GM21825 (cell line): ENCODE results near the gene SCN1A.
"Not testable (repeated sequence)": the region's sequence is repeated elsewhere in the genome, so short reads cannot be mapped to it uniquely, and the experiment has no call there.

ENCODE experiments used
- ATAC-seq: cut with Tn5 transposase; IDR thresholded peaks from one replicate; pipeline ENCODE4 v1.9.1; 2021; ENCODE audit warnings: mild to moderate bottlenecking, moderate library complexity; ENCODE audit not compliant: unreplicated experiment

SCN1A gene

DNA sequence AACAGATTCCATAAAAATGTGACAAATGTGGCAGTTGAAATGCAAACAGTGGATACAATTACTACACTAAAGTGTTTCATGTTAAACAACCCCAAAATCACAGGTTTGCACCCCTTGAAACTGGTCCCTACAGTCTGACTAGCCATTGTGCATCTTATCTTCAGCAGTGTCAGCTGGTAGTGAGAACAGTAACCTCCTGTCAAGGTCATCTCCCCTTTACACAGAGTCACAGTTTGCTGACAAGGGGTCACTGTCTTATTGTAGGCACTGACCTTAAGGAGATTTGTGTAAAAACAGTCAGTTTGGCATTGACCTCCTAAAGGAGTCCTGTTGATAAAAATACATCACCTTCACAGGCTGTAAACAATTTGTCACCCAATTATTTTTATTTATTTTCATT lies 137.0 kb downstream of the SCN1A start:
- ATAC-seq = no peak

DNA sequence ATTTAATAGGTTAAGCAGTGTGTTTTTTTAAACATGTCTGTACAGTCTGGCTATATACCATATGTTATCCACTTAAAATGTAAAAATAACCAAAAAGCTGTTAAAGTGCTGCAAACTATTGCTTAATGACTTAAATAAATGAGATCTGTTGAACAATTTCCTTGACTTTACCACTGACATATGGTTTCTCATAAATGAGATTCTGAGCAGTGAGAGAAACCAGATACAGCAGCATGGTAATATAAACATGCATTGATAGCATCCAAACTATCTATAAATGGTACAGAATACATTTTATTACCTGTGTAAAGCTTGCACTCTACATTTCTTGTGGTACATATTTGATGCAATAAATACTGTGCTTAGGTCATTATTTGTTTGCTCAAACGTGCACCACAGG lies 138.0 kb downstream of the SCN1A start:
- ATAC-seq = no peak

DNA sequence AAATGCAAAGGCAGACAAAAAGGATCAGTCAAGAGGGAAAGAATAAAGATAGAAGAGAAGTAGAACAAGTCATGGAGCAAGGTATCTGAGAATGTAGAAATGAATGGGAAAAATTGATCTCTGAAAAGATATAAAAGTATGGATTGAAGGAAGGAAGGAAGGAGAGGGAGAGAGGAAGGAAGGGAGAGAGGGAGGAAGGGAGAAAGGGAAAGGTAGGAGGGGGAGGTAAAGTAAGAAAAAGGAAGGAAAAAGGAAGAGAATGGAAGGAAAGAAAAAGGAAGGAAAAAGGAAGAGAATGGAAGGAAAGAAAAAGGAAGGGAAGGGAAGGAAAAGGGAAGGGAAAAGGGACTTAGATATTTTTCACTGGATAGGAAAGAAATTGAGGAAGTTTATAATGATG lies 142.7 kb downstream of the SCN1A start:
- no peak for ATAC-seq

DNA sequence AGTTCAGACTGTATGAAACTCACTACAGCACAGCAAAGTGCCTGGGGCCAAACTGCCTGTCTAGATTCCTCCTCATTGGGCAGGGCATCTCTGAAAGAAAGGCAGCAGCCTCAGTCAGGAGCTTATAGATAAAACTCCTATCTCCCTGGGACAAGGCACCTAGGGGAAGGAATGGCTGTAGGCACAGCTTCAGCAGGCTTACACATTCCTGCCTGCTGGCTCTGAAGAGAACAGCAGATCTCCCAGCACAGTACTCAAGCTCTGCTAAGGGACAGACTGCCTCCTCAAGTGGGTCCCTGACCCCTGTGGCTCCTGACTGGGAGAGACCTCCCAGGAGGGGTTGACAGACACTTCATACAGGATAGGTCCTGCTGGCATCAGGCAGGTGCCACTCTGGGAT lies 155.7 kb downstream of the SCN1A start:
- ATAC-seq = not testable (repeated sequence)

DNA sequence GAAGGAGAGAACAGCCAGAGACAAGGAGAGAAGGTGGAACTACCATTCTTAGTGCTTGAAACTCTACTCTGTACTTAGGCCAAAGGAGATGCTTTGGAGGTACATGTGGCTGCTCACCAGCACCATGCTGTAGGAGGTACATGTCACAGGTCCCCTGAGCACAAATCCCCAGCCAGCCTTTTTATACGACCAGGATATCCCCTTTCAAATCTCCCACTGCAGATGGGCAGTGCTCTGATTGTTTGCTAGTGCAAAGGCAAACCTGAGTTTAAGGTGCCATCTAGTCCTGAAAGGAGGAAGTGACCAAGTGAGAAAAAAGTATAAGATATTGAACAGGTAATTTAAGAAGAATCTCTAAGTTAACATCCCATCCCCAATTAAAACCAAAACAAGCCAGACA lies 157.2 kb downstream of the SCN1A start:
- ATAC-seq = no peak

DNA sequence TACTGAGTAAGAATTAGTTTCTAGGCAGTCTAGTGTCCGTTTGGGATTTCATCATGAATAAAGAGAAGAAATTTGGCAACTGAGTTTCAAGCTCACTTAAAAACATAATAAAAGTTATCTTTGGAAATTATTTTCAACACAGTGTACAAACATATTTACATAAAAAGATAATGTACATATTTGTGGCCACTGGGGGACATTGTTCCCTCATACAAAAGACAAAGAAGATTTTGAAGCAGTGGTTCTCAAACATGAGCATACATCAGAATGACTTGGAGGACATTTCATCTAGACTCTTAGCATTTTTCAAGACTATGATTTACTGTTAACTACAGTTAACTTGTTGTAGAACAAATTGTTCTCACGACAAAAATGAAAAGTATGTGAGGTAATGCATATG lies 158.6 kb downstream of the SCN1A start:
- ATAC-seq = no peak

DNA sequence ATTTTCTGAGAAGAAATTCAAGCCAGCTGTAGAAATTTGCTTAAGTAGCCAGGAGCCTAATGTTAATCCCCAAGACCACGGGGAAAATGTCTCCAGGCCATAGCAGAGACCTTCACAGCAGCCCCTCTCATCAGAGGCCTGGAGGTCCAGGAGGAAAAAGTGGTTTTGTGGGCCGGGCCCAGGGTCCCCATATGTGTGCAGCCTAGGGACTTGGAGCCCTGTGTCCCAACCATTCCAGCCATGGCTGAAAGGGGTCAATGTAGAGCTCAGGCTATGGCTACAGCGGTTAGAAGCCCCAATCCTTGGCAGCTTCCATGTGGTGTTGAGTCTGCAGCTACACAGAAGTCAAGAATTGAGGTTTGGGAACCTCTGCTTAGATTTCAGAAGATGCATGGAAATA lies 160.1 kb downstream of the SCN1A start:
- no peak for ATAC-seq

DNA sequence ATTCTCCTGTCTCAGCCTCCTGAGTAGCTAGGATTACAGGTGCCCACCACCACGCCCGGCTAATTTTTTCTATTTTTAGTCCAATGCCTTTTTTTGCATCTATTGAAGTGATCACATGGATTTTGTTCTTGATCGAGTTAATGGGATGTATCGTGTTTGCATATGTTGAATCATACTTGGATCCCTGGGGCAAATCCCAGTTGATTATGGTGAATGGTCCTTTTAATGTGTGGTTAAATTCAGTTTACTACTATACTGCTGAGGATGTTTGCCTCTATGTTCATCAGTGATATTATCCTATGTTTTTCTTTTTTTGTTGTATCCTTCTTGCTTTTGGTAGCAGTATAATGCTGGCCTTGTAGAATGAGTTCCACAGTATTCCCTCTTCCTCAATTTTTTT lies 166.0 kb downstream of the SCN1A start:
- no peak for ATAC-seq

DNA sequence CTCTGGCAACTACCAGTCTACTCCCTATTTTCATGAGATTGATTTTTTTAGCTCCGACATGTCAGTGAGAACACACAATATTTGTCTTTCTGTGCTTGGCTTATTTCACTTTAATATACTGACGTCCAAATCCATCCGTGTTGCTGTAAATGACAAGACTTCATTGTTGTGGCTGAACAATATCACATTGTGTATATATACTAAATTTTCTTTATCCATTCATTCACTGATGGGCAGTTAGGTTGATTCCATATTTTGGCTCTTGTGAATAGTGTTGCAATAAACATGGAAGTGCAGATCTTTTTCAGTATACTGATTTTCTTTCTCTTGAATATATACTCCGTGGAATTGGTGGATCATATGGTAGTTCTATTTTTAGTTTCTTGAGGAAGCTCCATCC lies 168.4 kb downstream of the SCN1A start:
- no peak for ATAC-seq

DNA sequence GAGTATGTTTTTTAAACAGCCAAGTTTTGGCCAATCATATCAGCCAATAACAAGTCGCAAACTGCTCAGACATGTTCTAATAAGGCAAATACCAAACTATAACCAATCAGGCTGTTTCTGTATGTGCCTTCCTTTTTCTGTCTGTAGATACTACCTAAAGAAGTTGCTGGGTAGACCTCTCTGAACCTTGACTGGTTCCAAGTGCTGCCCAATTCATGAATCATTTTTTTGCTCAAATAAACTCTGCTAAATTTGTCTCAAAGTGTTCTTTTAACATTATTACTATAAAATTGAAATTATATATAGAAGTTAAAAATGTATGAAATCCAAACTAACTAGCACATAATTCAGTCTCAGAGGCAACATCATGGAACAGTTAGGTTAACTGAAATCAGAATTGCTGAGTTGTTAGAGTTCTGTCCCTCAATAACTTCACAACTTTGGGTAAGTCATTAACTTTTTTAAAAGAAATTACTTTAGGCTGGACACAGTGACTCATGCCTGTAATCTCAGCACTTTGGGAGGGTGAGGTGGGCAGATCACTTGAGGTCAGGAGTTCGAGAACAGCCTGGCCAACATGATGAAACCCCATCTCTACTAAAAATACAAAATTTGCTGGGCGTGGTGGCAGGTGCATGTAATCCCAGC lies 169.4 kb downstream of the SCN1A start:
- no peak for ATAC-seq

DNA sequence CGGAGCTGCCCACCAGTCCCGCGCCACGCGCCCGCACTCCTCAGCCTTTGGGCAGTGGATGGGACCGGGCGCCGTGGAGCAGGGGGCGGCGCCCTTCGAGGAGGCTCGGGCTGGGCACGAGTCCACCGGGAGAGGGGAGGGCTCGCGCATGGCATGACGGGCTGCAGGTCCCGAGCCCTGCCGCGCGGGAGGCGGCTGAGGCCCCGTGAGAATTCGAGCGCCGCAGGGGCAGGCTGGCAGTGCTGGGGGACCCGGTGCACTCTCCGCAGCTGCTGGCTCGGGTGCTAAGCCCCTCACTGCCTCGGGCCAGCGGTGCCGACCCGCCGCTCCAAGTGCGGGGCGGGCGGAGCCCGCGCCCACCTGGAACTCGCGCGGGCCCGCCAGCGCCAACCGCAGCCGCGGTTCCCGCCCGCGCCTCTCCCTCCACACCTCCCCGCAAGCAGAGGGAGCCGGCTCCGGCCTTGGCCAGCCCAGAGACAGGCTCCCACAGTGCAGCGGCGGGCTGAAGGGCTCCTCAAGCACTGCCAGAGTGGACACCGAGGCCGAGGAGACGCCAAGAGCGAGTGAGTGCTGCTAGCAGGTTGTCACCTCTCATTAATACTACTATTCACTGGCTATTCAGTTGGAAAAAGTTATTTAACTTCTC lies 170.7 kb downstream of the SCN1A start:
- ATAC-seq = no peak

DNA sequence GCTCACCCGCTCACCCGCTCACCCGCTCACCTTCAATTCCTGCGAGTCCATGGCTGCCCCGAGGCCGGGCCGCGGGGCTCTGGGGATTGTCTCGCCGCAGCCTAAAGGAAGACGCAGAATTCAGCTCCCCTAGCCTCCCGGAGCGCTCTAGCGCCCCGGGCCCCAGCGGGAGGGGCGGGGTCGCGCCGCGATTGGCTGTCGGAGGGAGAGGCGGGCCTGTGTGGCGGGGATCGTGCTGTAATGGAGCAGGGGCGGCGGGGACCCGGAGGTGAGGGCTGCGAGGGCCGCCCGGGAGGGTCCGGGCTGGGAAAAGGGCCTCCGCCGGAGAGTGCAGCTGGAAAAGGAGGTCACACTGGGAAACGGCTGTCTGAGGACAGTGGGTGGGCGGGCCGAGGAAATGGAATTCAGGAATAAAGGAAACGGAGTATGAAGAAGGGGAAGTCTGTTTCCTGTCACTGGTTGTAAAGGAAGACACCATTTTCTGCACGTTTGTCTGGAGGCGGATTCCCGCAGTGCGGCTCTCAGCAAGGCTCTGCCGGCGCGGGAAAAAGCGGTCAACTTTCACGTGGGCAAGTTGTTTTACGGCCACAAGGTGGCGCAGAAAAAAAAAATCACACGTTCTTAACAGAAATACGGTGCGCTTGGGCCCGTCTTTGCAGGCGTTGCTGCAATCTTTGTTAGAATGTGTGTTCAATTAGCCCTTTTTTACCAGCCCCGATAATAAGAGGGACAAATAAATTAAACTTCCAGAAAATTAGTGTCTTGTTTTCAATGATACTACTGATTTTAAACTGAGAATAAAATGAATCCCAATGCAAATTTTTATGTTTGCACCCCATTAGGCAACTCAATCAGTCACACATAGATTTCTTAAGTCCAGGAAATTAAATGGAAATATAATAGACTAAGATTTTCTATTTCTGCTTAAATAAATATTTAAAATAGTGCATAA lies 173.9 kb downstream of the SCN1A start, which contains the start of gene TTC21B:
Gene TTC21B, minus strand, starts transcription at position 122 of the 952 bp plus-strand sequence. Its CDS starts 71 bp downstream, at position 51.
- peak; percentile 97 for ATAC-seq

DNA sequence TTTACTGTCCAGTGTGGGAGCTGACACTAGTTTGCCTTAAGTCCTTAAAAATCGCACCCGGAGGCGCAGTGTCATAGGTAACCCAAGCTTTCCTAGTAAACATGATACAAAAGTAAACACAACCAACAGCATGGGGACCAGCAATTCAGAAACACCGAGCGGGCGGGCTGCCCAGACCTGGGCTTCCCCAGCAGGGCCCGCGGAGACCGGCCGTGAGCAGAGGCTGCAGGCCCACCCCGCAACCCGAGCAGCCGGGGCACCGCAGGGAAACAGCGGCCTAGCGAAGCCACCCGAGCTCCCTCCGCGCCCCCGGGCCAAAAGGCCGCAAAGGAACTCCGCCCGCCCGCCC lies 174.5 kb downstream of the SCN1A start:
- peak; percentile 41 for ATAC-seq

DNA sequence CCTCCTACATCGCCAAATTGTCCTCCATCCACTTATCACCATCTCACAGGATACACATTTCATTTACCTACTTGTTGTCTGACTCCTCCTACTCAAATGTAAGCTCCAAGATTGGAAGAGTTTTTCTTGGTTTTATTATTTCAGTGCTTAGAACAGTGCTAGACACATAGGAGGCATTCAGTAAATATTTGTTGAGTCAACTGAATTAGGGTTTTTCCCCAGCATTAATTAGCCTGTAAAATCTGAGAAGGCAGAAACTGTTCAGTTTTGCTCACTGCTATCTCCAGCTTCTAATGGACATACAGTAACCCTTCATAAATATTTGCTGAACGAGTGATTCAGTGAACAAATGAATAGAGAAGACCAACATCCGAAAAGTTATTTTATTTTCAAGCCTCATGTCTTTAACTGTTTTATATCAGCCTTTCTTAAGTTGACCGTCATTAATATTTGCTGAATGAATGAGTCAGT lies 175.0 kb downstream of the SCN1A start:
- no peak for ATAC-seq

DNA sequence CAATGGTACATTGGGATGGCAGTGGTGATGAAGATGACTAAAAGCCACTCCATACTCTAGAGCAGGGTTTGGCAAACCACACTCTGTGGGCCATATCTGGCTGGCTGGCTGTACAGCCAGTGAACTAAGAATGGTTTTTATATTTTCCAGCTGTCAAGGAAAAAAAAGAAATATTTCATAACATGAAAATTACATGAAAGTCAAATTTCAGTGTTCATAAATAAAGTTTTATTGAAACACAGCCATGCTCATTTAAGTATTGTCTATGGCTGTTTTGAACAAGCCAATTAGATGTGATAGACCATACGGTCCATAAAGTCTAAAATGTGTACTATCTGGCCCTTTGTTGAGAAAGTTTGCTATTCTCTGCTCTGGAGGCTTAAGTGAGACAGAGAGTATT lies 175.7 kb downstream of the SCN1A start:
- ATAC-seq = no peak

DNA sequence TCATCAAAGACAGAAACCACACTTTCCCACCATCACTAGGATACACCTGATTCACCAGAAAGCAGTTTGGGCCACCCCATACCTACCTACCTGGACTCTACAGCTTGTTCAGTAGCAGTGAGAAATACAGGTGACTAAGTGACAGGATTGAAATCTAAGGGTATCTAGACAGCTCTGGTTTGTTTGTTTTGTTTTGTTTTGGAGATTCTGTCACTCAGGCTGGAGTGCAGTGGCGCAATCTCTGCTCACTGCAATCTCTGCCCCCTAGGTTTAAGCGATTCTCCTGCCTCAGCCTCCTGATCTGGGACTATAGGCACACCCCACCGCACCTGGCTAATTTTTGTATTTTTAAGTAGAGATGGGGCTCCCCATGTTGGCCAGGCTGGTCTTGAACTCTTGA lies 177.4 kb downstream of the SCN1A start:
- no peak for ATAC-seq

DNA sequence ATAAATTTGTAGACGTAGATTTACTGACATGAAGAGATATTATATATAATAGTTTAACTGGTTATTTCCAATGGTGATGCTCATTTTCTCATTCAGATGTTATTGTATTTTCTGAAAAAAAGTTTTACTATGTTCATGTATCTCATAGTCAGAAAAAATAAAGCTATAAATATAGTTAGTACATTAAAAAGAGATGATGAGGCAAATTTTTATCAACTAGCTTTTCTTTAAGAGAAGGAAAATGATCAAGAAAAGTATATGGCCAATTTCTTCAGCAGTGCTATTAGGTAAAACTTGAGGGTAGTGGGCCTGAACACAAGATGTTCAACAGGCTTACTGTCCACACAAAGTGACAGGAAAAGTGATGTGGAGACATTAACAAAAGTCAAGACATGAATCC lies 186.0 kb downstream of the SCN1A start:
- ATAC-seq = no peak

DNA sequence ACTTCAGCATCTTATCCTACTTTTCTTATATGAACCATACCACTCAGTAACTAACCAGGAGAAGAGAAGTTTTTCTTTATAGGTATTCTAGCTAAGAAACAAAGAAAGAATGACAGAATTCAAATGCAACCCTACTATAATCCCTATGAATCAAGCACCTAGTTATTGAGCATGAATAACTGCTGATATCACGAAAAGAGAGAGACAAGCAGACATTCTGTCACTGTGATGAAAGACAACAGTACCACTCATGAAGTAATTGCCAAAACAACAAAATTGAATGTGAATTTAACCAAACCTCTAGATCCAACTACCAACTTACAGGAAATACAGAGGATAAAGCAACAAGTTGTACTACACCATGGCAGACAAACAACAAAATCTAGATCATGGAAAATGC lies 189.6 kb downstream of the SCN1A start:
- no peak for ATAC-seq
